ENCODE results near the gene INSC. TPM values are rescaled to one million over a fixed set of nuclear protein-coding genes. Genes with fewer than 3 reads are reported as not detected.

Gene INSC
- total and polyA plus RNA-seq, 2 experiments from 2014 or later, result 0.97 to 1.5 TPM

DNA sequence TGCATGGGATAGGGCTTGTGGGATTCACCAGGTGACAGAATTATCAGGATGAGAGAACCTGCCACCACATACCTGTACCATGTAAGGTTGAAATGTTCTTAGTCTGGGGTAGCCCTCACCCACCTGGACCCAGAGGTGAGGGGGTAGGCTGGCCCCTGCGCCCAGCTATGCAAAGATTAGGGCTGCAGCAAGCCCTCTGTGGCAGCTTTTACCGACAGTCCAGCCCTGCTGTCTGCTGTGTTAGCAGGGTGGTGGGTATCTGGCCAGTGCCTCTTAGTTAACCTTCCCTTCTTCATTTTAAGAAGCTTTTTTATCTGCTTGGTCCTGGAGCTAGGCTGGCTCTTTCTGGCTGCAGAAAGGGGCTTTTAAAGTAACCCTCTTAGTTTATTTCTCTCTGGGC lies 13.9 kb downstream of the INSC start:
- H3K4me1 Mint-ChIP-seq, result no peaks in the 10 kb centered on the region
- Histone ChIP-seq H3K4me1 (ENCODE audit: insufficient read depth) (no peaks in the 10 kb centered on the region), H4K20me1 (replicated peaks; ENCODE audit: insufficient read depth) (no peaks in the 10 kb centered on the region), H3K27ac (ENCODE audit: low read depth) (no peak overlapping the region), H3K9me2 (ENCODE audit: insufficient read depth) (no peaks in the 10 kb centered on the region), H3K27me3 (ENCODE audit: insufficient read depth) (no peaks in the 10 kb centered on the region), H3K4me2 (no peak overlapping the region), H2AFZ (no peak overlapping the region), H3K4me3 (no peak overlapping the region), H3F3A (replicated peaks; ENCODE audit: low read depth) (no peaks in the 10 kb centered on the region), H3K79me2 (replicated peaks; ENCODE audit: insufficient read depth) (no peaks in the 10 kb centered on the region), H3K36me3 (ENCODE audit: insufficient read depth) (no peaks in the 10 kb centered on the region)
- no peaks in the 10 kb centered on the region for H3K27me3 Mint-ChIP-seq (ENCODE audit: insufficient read depth, low read depth, poor library complexity)
- TF ChIP-seq, protein P1, sequence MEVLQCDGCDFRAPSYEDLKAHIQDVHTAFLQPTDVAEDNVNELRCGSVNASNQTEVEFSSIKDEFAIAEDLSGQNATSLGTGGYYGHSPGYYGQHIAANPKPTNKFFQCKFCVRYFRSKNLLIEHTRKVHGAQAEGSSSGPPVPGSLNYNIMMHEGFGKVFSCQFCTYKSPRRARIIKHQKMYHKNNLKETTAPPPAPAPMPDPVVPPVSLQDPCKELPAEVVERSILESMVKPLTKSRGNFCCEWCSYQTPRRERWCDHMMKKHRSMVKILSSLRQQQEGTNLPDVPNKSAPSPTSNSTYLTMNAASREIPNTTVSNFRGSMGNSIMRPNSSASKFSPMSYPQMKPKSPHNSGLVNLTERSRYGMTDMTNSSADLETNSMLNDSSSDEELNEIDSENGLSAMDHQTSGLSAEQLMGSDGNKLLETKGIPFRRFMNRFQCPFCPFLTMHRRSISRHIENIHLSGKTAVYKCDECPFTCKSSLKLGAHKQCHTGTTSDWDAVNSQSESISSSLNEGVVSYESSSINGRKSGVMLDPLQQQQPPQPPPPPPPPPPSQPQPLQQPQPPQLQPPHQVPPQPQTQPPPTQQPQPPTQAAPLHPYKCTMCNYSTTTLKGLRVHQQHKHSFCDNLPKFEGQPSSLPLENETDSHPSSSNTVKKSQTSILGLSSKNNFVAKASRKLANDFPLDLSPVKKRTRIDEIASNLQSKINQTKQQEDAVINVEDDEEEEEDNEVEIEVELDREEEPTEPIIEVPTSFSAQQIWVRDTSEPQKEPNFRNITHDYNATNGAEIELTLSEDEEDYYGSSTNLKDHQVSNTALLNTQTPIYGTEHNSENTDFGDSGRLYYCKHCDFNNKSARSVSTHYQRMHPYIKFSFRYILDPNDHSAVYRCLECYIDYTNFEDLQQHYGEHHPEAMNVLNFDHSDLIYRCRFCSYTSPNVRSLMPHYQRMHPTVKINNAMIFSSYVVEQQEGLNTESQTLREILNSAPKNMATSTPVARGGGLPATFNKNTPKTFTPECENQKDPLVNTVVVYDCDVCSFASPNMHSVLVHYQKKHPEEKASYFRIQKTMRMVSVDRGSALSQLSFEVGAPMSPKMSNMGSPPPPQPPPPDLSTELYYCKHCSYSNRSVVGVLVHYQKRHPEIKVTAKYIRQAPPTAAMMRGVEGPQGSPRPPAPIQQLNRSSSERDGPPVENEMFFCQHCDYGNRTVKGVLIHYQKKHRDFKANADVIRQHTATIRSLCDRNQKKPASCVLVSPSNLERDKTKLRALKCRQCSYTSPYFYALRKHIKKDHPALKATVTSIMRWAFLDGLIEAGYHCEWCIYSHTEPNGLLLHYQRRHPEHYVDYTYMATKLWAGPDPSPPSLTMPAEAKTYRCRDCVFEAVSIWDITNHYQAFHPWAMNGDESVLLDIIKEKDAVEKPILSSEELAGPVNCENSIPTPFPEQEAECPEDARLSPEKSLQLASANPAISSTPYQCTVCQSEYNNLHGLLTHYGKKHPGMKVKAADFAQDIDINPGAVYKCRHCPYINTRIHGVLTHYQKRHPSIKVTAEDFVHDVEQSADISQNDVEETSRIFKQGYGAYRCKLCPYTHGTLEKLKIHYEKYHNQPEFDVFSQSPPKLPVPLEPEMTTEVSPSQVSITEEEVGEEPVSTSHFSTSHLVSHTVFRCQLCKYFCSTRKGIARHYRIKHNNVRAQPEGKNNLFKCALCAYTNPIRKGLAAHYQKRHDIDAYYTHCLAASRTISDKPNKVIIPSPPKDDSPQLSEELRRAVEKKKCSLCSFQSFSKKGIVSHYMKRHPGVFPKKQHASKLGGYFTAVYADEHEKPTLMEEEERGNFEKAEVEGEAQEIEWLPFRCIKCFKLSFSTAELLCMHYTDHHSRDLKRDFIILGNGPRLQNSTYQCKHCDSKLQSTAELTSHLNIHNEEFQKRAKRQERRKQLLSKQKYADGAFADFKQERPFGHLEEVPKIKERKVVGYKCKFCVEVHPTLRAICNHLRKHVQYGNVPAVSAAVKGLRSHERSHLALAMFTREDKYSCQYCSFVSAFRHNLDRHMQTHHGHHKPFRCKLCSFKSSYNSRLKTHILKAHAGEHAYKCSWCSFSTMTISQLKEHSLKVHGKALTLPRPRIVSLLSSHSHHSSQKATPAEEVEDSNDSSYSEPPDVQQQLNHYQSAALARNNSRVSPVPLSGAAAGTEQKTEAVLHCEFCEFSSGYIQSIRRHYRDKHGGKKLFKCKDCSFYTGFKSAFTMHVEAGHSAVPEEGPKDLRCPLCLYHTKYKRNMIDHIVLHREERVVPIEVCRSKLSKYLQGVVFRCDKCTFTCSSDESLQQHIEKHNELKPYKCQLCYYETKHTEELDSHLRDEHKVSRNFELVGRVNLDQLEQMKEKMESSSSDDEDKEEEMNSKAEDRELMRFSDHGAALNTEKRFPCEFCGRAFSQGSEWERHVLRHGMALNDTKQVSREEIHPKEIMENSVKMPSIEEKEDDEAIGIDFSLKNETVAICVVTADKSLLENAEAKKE (CRISPR knock-in tag; IDR thresholded peaks at IDR 0.05), result no peak
- TF ChIP-seq NANOG (IDR thresholded peaks at IDR 0.05; ENCODE audit: borderline replicate concordance) (no peak), ZNF114 (CRISPR knock-in tag; IDR thresholded peaks at IDR 0.05) (no peak), CREB1 (CRISPR knock-in tag; IDR thresholded peaks at IDR 0.05; ENCODE audit: low read depth) (no peak), JUNB (IDR thresholded peaks at IDR 0.05; ENCODE audit: unreplicated experiment) (no peak), STAT1 (IDR thresholded peaks at IDR 0.05; ENCODE audit: unreplicated experiment) (no peak), ZNF331 (CRISPR knock-in tag; IDR thresholded peaks at IDR 0.05; ENCODE audit: low read depth) (no peak), EZH2phosphoT487 (IDR thresholded peaks at IDR 0.05; ENCODE audit: unreplicated experiment) (no peak), POLR2AphosphoS5 (IDR thresholded peaks at IDR 0.05; ENCODE audit: low read depth) (no peak)
- TF ChIP-seq, protein P2, sequence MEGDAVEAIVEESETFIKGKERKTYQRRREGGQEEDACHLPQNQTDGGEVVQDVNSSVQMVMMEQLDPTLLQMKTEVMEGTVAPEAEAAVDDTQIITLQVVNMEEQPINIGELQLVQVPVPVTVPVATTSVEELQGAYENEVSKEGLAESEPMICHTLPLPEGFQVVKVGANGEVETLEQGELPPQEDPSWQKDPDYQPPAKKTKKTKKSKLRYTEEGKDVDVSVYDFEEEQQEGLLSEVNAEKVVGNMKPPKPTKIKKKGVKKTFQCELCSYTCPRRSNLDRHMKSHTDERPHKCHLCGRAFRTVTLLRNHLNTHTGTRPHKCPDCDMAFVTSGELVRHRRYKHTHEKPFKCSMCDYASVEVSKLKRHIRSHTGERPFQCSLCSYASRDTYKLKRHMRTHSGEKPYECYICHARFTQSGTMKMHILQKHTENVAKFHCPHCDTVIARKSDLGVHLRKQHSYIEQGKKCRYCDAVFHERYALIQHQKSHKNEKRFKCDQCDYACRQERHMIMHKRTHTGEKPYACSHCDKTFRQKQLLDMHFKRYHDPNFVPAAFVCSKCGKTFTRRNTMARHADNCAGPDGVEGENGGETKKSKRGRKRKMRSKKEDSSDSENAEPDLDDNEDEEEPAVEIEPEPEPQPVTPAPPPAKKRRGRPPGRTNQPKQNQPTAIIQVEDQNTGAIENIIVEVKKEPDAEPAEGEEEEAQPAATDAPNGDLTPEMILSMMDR (conservative IDR thresholded peaks at IDR 0.05; ENCODE audit: low read depth in 2 of 2), result no peak
- TF ChIP-seq, protein P3, sequence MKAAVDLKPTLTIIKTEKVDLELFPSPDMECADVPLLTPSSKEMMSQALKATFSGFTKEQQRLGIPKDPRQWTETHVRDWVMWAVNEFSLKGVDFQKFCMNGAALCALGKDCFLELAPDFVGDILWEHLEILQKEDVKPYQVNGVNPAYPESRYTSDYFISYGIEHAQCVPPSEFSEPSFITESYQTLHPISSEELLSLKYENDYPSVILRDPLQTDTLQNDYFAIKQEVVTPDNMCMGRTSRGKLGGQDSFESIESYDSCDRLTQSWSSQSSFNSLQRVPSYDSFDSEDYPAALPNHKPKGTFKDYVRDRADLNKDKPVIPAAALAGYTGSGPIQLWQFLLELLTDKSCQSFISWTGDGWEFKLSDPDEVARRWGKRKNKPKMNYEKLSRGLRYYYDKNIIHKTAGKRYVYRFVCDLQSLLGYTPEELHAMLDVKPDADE (IDR thresholded peaks at IDR 0.05), result no peak
- ATAC-seq (no peak), DNase-seq (ENCODE audit: low spot score) (no peak)
- H3K27ac Mint-ChIP-seq, result no peak overlapping the region
- H3K9me3 Mint-ChIP-seq, result no peaks in the 10 kb centered on the region; the same call in 2 of the 3 replicates
- no peak overlapping the region for H3K4me3 Mint-ChIP-seq
- no peaks in the 10 kb centered on the region for H3K36me3 Mint-ChIP-seq (ENCODE audit: low read depth)

Measured in GM23338 (cell line).